Fibroblast of lung (primary cell): ENCODE results near the gene RNASE3. TPM values are rescaled to one million over a fixed set of nuclear protein-coding genes. Genes with fewer than 3 reads are reported as not detected.

Source experiments
- DNase-seq, 2 donors: peaks; one replicate each; pipeline versions ENCODE4 v3.0.0 to v3.0.0-alpha.2; 2010; ENCODE audit warnings: low read depth in 2 of 2
- H2AFZ ChIP-seq: 2 replicates; pipeline ENCODE4 v1.5.1; 2012; ENCODE audit warnings: low read length, control low read depth, inconsistent platforms
- H3K27ac ChIP-seq: 2 replicates; pipeline ENCODE4 v1.5.1; 2011; ENCODE audit warnings: low read length, control low read depth; ENCODE audit not compliant: insufficient read depth
- H3K27me3 ChIP-seq: 2 replicates; pipeline ENCODE4 v1.5.1; 2011; ENCODE audit warnings: mild to moderate bottlenecking, low read length; ENCODE audit not compliant: control insufficient read depth, insufficient read depth
- H3K36me3 ChIP-seq: 2 replicates; pipeline ENCODE4 v1.5.1; 2011; ENCODE audit warnings: low read length; ENCODE audit not compliant: control insufficient read depth, insufficient read depth
- H3K4me1 ChIP-seq: 2 replicates; pipeline ENCODE4 v1.5.1; 2011; ENCODE audit warnings: low read length; ENCODE audit not compliant: control insufficient read depth, insufficient read depth; ENCODE audit errors: extremely low read depth
- H3K4me2 ChIP-seq: 2 replicates; pipeline ENCODE4 v1.5.1; 2011; ENCODE audit warnings: low read length, control low read depth; ENCODE audit not compliant: insufficient read depth; ENCODE audit errors: extremely low read depth
- H3K4me3 ChIP-seq, 4 experiments: fragments of 200-600 bp in 1 of 4; sonication (generic) in 1 of 4; replicated peaks in 1 of 4; 2 replicates each; pipeline ENCODE4 v1.5.1; 2011 to 2016; ENCODE audit warnings: low read length in 4 of 4, low read depth in 3 of 4, mild to moderate bottlenecking in 3 of 4, control low read depth in 2 of 4, inconsistent platforms in 1 of 4, mixed read lengths in 1 of 4; ENCODE audit not compliant: insufficient read depth in 1 of 4; ENCODE audit errors: control extremely low read depth in 1 of 4
- H3K79me2 ChIP-seq: 2 replicates; pipeline ENCODE4 v1.5.1; 2012; ENCODE audit warnings: mild to moderate bottlenecking, low read length, inconsistent platforms; ENCODE audit not compliant: control insufficient read depth, insufficient read depth
- H3K9ac ChIP-seq: 2 replicates; pipeline ENCODE4 v1.5.1; 2011; ENCODE audit warnings: mild to moderate bottlenecking, low read length, control low read depth; ENCODE audit not compliant: insufficient read depth
- H3K9me3 ChIP-seq: 2 replicates; pipeline ENCODE4 v1.5.1; 2012; ENCODE audit warnings: low read depth, low read length; ENCODE audit not compliant: control insufficient read depth, insufficient read depth
- H4K20me1 ChIP-seq: 2 replicates; pipeline ENCODE4 v1.5.1; 2011; ENCODE audit warnings: low read length; ENCODE audit not compliant: control insufficient read depth, insufficient read depth; ENCODE audit errors: extremely low read depth
- EZH2 ChIP-seq: IDR thresholded peaks from 2 replicates; pipeline ENCODE4 v1.5.1; 2012; ENCODE audit warnings: low read length, control low read depth, mild to moderate bottlenecking; ENCODE audit errors: missing control alignments
- polyA plus RNA-seq, 2 donors: library from polyadenylated mRNA; depleted of rRNA in 1 of 2; stranded (reverse) in 1 of 2; unstranded in 1 of 2; fragments of >200 nt; gene quantifications; 2 replicates each; pipeline ENCODE4 v1.2.1, GENCODE V29; 2011 to 2012; ENCODE audit warnings: missing spikeins in 1 of 2
- total RNA-seq: library from RNA; depleted of rRNA; stranded (reverse); fragments of >200 nt; gene quantifications from 2 replicates; pipeline ENCODE4 v1.2.1, GENCODE V29; 2014
- TF ChIP-seq, protein P1 (sequence below), 2 donors: IDR thresholded peaks in 1 of 2; conservative IDR thresholded peaks in 1 of 2; 1 replicate in 1 of 2; 2 replicates in 1 of 2; pipeline ENCODE4 v1.5.1; 2011 to 2012; ENCODE audit warnings: low read length in 2 of 2, control low read depth in 1 of 2, inconsistent platforms in 1 of 2, low read depth in 1 of 2, mild to moderate bottlenecking in 1 of 2

The RNASE3 gene
- total and polyA plus RNA-seq, 2 donors (not counting 1 experiment from before 2014, with no cell fraction given), result not detected

DNA sequence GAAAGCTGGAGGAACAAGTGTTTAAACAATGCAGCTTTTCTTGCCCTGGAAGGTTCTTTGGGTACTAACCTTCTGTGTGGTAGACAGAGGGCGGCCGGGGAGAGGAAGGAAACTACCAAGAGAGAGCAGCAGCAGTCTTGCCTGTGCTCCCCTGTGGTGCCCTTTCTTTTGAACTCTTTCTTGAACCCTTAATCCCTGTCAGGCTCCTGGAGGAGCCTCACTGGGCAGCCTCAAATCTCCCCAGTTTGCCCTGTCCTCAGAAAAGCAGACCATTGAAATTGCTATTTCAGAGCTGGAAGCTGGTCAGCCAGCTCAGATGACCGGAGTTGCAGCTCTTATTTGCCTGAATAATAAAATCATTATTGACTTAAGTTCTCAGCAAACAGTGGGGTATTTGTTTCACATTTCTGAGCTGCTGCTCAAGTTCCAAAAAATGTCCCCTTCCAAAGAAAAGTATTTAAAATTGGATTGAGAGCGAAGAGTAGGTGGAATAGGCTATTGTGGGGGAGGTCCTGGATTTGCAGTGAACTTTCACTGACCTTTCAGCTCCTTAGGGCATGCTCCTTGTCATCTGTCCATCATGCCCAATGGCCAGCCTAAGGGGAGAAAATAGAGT is 42.1 kb upstream of the RNASE3 start:
- H3K27ac ChIP-seq, result no peak overlapping the region
- DNase-seq, result no peak
- H2AFZ ChIP-seq, result no peak overlapping the region
- H3K4me2 ChIP-seq, result no peak overlapping the region
- no peaks in the 10 kb centered on the region for H3K27me3 ChIP-seq
- no peak overlapping the region for H3K9ac ChIP-seq
- no peak for TF ChIP-seq EZH2
- TF ChIP-seq, protein P1, sequence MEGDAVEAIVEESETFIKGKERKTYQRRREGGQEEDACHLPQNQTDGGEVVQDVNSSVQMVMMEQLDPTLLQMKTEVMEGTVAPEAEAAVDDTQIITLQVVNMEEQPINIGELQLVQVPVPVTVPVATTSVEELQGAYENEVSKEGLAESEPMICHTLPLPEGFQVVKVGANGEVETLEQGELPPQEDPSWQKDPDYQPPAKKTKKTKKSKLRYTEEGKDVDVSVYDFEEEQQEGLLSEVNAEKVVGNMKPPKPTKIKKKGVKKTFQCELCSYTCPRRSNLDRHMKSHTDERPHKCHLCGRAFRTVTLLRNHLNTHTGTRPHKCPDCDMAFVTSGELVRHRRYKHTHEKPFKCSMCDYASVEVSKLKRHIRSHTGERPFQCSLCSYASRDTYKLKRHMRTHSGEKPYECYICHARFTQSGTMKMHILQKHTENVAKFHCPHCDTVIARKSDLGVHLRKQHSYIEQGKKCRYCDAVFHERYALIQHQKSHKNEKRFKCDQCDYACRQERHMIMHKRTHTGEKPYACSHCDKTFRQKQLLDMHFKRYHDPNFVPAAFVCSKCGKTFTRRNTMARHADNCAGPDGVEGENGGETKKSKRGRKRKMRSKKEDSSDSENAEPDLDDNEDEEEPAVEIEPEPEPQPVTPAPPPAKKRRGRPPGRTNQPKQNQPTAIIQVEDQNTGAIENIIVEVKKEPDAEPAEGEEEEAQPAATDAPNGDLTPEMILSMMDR (conservative IDR thresholded peaks at IDR 0.05 in 1 of 2, IDR thresholded peaks at IDR 0.05 in 1 of 2; ENCODE audit: low read depth in 1 of 2, low read length in 2 of 2), result no peak
- no peaks in the 10 kb centered on the region for H3K9me3 ChIP-seq
- H3K4me1 ChIP-seq, result no peaks in the 10 kb centered on the region
- no peaks in the 10 kb centered on the region for H3K79me2 ChIP-seq
- no peak overlapping the region for H3K4me3 ChIP-seq
- H3K36me3 ChIP-seq, result no peaks in the 10 kb centered on the region
- H4K20me1 ChIP-seq, result no peaks in the 10 kb centered on the region

DNA sequence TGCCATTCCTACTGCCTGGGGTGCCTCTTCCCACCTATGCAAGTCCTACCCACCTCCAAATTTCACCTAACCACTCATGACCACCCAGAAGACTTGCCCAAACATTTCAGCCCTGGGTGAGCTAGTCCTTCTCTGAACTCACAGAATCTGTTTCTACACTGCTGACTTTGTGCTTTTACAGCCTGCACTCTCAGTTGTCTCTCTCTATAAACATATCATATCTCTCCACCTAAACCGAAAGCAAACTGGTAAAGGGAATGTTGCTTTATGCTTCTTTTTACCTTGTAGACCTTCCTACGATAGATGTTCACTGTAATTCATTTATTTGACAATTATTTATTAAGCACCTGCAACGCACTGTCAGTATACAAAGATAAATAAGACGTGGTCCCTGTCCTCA is 38.1 kb upstream of the RNASE3 start:
- DNase-seq, result no peak
- Histone ChIP-seq H3K4me3 (no peak overlapping the region), H3K36me3 (no peaks in the 10 kb centered on the region), H3K27me3 (no peaks in the 10 kb centered on the region), H3K9me3 (no peaks in the 10 kb centered on the region), H2AFZ (no peak overlapping the region), H3K79me2 (no peaks in the 10 kb centered on the region), H4K20me1 (no peaks in the 10 kb centered on the region), H3K4me1 (no peaks in the 10 kb centered on the region), H3K27ac (no peak overlapping the region), H3K4me2 (no peak overlapping the region), H3K9ac (no peak overlapping the region)
- TF ChIP-seq, protein P1 (conservative IDR thresholded peaks at IDR 0.05 in 1 of 2, IDR thresholded peaks at IDR 0.05 in 1 of 2; ENCODE audit: low read depth in 1 of 2, low read length in 2 of 2), result no peak
- TF ChIP-seq EZH2, result no peak

DNA sequence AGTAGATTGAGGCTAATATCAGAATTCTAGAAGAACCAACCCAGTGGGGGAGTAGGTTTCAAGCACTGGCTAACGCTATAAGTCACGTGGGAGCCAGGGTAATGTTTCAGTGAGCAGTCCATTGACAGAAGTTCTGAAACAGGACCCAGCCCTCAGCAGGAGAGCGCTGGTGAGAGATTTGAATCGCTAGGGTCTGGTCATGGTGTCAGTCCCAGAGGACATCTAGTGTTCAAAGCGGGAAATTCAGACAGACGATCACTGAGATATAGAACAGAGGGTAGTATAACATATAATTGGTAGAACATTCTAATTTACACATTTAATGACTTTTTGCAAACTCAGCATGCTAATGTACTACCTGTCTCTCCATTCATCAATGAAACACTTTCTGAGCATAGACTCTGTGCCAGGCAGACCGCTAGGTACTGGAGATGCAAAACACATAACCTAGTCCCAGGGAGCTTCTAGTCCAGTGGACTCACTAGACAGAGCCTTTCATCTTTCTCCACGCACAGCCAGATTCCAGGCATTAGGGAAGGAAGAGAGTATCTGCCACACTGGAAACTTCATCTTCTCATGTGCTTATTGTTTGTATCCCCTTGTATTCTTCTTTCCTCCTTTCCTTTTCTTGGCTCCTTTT is 35.4 kb upstream of the RNASE3 start:
- Histone ChIP-seq H3K9ac (no peak overlapping the region), H3K9me3 (no peaks in the 10 kb centered on the region), H3K27me3 (peaks cover 2% of the 10 kb centered on the region), H2AFZ (no peak overlapping the region), H3K4me1 (no peaks in the 10 kb centered on the region), H3K79me2 (no peaks in the 10 kb centered on the region), H3K36me3 (no peaks in the 10 kb centered on the region), H4K20me1 (no peaks in the 10 kb centered on the region), H3K4me3 (no peak overlapping the region), H3K4me2 (no peak overlapping the region), H3K27ac (no peak overlapping the region)
- peak; percentile 53 to 55 for DNase-seq
- TF ChIP-seq, protein P1 (conservative IDR thresholded peaks at IDR 0.05 in 1 of 2, IDR thresholded peaks at IDR 0.05 in 1 of 2; ENCODE audit: low read depth in 1 of 2, low read length in 2 of 2), result peak; percentile 62 to 63
- TF ChIP-seq EZH2, result no peak
